Dedifferentiated amniotic fluid mesenchymal stem cell (primary cell): ENCODE measurements around the gene ACVR1C.

Source experiments
- DNase-seq: peaks from one replicate; pipeline ENCODE4 v3.0.0-alpha.2; 2016; ENCODE audit errors: extremely low spot score

Gene ACVR1C

GRCh38 chr2:157497638-157498314 is 130.9 kb downstream of the ACVR1C start:
- DNase-seq: peak; percentile 46

- peak; percentile 49 for DNase-seq
Observed at GRCh38 chr2:157492189-157492773, 136.4 kb downstream of the ACVR1C start.

- DNase-seq: no peak
Observed at GRCh38 chr2:157489983-157490382, 138.7 kb downstream of the ACVR1C start.

GRCh38 chr2:157488877-157489276 is 139.8 kb downstream of the ACVR1C start:
- DNase-seq: no peak

GRCh38 chr2:157487747-157488146 is 140.9 kb downstream of the ACVR1C start:
- DNase-seq: no peak

- no peak for DNase-seq
Observed at GRCh38 chr2:157487271-157487610, 141.4 kb downstream of the ACVR1C start.

- no peak for DNase-seq
Observed at GRCh38 chr2:157486596-157487270, 141.9 kb downstream of the ACVR1C start.

- DNase-seq: peak; percentile 60
Observed at GRCh38 chr2:157480182-157480961, 148.3 kb downstream of the ACVR1C start.

- no peak for DNase-seq
Observed at GRCh38 chr2:157479081-157480027, 149.3 kb downstream of the ACVR1C start.

- no peak for DNase-seq
Observed at GRCh38 chr2:157477919-157478318, 150.7 kb downstream of the ACVR1C start.

GRCh38 chr2:157476953-157477709 is 151.5 kb downstream of the ACVR1C start:
- peak; percentile 20 for DNase-seq
